Muscle layer of duodenum (tissue), 2 donors: ENCODE measurements around the gene ACOX3.
A peak's percentile ranks its signal among the peaks of the same experiment; 100 is the strongest.
"Not testable (repeated sequence)": the region's sequence is repeated elsewhere in the genome, so short reads cannot be mapped to it uniquely, and the experiment has no call there.

Source experiments
- H3K27ac ChIP-seq: one replicate; pipeline ENCODE4 v1.7.0; 2013; ENCODE audit warnings: mild to moderate bottlenecking, low read length
- H3K27me3 ChIP-seq: one replicate; pipeline ENCODE4 v1.7.0; 2013; ENCODE audit warnings: low read depth, mild to moderate bottlenecking, control low read depth, low read length
- H3K36me3 ChIP-seq, 2 donors: one replicate each; pipeline ENCODE4 v1.7.0; 2013; ENCODE audit warnings: low read length in 2 of 2, control low read depth in 1 of 2, mild to moderate bottlenecking in 1 of 2; ENCODE audit not compliant: insufficient read depth in 2 of 2, control insufficient read depth in 1 of 2
- H3K4me1 ChIP-seq, 2 donors: one replicate each; pipeline ENCODE4 v1.7.0; 2013; ENCODE audit warnings: low read length in 2 of 2, mild to moderate bottlenecking in 2 of 2, control low read depth in 1 of 2, moderate library complexity in 1 of 2; ENCODE audit not compliant: insufficient read depth in 2 of 2, control insufficient read depth in 1 of 2
- H3K4me3 ChIP-seq, 2 donors: one replicate each; pipeline ENCODE4 v1.7.0; 2013; ENCODE audit warnings: low read length in 2 of 2, low read depth in 1 of 2, mild to moderate bottlenecking in 1 of 2
- H3K9me3 ChIP-seq, 2 donors: one replicate each; pipeline ENCODE4 v1.7.0; 2013; ENCODE audit warnings: low read length in 2 of 2, control low read depth in 1 of 2, mild to moderate bottlenecking in 1 of 2; ENCODE audit not compliant: control insufficient read depth in 1 of 2
- donor health status: healthy.

ACOX3 gene

GRCh38 chr4:8440492-8441311, at the start of gene ACOX3, which contains the start of gene TRMT44:
TSS of gene ACOX3 (minus strand) at chr4:8440723. CDS start at chr4:8416521, 24,202 bp downstream.
TSS of gene TRMT44 (plus strand) at chr4:8440777. CDS start at chr4:8440823, 46 bp downstream.
- no peaks in the 10 kb centered on the region for H3K36me3 ChIP-seq
- peak within 1 kb of the TSS; percentile 96 to 99 for H3K4me3 ChIP-seq
- no peaks in the 10 kb centered on the region for H3K27me3 ChIP-seq
- peaks cover 13 to 58% of the 10 kb centered on the region in 2 donors for H3K4me1 ChIP-seq
- H3K9me3 ChIP-seq = no peaks in the 10 kb centered on the region
- H3K27ac ChIP-seq = peak within 1 kb of the TSS; percentile 95

DNA sequence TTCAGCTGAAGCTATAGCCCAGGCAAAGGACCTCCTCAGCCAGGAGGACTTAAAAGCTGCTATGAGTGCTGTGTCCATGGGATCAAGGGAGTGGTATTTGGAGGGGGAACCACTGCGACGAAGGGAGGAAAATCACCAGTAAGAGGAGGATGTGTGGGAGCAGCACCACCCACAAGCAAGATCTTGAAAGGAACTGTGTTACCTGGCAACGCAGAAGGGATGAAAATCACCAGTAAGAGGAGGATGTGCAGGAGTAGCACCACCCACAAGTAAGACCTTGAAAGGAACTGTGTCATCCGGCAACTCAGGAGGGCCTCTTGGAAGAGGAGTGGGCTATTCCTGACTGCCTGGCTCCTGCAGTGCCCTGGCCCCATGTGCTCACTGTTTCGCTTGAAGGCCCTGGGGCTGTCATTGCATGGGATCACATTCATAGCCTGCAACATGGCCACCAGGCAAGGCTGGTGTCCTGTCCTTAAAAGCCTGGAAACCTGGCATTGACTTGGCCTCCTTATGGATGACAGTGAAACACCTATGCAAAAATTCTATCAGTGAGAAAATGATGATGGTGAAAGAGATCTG, 48.4 kb upstream of the ACOX3 start:
- H3K4me1 ChIP-seq = no peaks in the 10 kb centered on the region
- no peaks in the 10 kb centered on the region for H3K36me3 ChIP-seq
- H3K4me3 ChIP-seq = no peak overlapping the region
- H3K27me3 ChIP-seq = no peaks in the 10 kb centered on the region
- H3K9me3 ChIP-seq = no peaks in the 10 kb centered on the region
- no peak overlapping the region for H3K27ac ChIP-seq

DNA sequence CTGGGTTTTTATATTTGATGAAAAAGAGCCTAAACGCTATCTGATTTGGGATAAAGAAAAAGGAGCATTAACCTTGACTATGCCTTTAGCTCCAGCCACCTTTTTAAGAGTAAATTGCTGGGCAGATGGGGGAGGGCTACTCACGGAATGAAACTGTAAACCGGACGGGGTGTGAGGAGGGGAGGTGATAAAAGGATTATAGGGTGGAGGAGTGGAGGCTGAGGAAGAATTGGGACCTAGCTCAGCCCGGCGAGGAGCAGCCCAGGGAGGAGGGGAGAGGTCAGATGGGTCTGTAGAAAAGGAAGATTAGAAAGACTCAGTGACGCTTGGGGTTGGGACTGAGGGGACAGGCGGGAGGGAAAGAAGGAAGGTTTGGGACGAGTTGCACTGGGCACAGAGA, 46.1 kb upstream of the ACOX3 start:
- not testable (repeated sequence) for H3K4me3 ChIP-seq, H3K27ac ChIP-seq, H3K27me3 ChIP-seq

DNA sequence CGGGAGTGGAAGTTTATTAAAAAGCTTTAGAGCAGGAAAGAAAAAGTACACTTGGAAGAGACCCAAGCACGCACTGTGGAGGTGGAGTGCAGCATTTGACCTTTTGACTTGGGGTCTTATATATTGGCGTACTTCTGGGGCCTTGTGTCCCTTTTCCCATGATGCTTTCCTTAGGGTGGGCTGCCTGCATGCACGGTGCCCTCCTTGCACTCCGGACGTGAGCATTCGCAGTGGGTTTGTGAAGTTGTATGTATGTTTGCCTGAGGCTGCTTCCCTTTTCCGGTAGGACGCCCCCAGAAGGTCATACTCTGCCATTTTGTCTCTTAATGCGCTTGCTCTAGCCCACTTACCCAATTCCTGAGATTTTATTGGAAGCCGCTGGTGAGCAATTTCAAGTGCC, 39.7 kb upstream of the ACOX3 start:
- no peak overlapping the region for H3K27ac ChIP-seq
- H3K9me3 ChIP-seq = no peaks in the 10 kb centered on the region
- peaks cover 15 to 25% of the 10 kb centered on the region in 2 donors for H3K36me3 ChIP-seq
- no peak overlapping the region for H3K4me3 ChIP-seq
- no peaks in the 10 kb centered on the region for H3K4me1 ChIP-seq
- H3K27me3 ChIP-seq = no peaks in the 10 kb centered on the region

More for the DNA sequence above, 46.1 kb upstream of the ACOX3 start:
- H3K4me1 ChIP-seq, H3K9me3 ChIP-seq, H3K36me3 ChIP-seq: not testable (repeated sequence)

DNA sequence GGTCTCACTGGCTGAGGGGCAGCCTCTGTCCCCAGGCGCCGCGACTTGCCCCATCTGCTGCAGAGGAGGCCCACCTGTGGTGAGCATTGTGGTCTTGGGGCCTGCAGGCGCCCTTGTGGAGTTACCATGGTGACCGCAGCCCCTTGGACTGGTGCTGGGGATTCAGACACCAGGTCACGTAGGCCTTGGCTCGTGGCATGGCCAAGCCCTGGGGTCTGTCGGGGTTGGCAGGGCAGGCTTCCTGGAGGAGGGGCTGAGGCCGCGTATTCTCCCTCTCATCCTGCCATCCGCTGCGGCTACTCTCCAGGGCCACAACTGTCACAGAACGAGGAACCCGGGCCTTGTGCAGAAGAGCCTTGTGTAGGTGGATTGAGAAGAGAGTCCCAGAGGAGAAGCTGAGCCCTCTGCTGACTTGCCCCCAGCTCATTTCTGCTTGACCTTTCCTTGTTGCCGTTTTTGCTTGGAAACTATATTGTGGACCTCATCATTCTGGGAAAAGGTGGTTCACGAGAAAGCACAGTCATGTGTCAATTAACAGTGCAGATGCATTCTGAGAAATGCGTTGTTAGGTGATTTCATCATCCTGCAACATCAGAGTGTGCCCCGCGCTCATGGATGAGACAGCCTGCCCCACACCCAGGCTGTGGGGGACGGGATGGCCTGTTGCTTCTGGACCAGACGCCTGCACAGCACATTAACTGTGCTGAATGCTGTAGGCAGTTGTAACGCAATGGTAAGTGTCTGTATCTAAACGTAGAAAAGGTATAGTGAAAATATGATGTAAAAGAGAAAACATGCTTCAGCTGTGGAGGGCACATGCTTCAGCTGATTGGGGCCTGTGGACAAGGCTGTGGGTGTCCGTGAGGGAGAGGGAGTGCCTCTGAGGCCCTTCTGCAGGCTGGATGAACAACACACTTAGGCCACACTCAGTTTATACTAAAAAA, 38.5 kb upstream of the ACOX3 start:
- no peaks in the 10 kb centered on the region for H3K27me3 ChIP-seq
- H3K27ac ChIP-seq = no peak overlapping the region
- H3K4me1 ChIP-seq = peaks cover 0 to under 1% of the 10 kb centered on the region in 2 donors
- no peaks in the 10 kb centered on the region for H3K9me3 ChIP-seq
- no peak overlapping the region for H3K4me3 ChIP-seq
- H3K36me3 ChIP-seq = peaks cover 15 to 25% of the 10 kb centered on the region in 2 donors

DNA sequence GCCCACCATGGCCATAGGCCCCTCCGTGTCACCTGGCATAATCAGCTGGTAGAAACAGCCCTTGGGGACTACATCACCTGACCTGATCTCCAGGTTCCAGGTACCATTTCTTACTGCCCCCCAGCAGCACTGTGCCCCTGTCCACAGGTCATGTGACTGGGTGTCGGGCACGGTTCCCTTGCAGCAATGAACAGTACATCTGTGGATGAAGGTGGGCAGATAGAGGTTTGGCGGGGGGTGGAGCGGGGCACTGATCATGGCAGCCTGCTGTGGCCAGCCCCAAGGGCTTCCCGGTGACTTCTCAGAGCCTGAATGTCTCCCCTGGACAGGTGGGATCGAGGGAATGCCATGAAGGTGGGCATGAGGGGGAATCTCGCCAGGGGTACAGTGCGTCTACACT, 37.8 kb upstream of the ACOX3 start:
- Histone ChIP-seq H3K4me1 (peaks cover under 1 to 8% of the 10 kb centered on the region in 2 donors), H3K36me3 (peaks cover 15 to 25% of the 10 kb centered on the region in 2 donors), H3K27ac (no peak overlapping the region), H3K9me3 (no peaks in the 10 kb centered on the region), H3K4me3 (no peak overlapping the region), H3K27me3 (no peaks in the 10 kb centered on the region)

- Histone ChIP-seq H3K27me3 (no peaks in the 10 kb centered on the region), H3K36me3 (peaks cover 15 to 25% of the 10 kb centered on the region in 2 donors), H3K27ac (no peak overlapping the region), H3K4me3 (no peak overlapping the region), H3K4me1 (peaks cover 7 to 15% of the 10 kb centered on the region in 2 donors), H3K9me3 (no peaks in the 10 kb centered on the region)
These were observed 37.2 kb upstream of the ACOX3 start for GRCh38 chr4:8477676-8478075.

GRCh38 chr4:8477095-8477635, 36.6 kb upstream of the ACOX3 start:
- peaks cover 15 to 25% of the 10 kb centered on the region in 2 donors for H3K36me3 ChIP-seq
- peaks cover 7 to 20% of the 10 kb centered on the region in 2 donors for H3K4me1 ChIP-seq
- H3K9me3 ChIP-seq = no peaks in the 10 kb centered on the region
- H3K27ac ChIP-seq = no peak overlapping the region
- H3K4me3 ChIP-seq = no peak overlapping the region
- no peaks in the 10 kb centered on the region for H3K27me3 ChIP-seq

DNA sequence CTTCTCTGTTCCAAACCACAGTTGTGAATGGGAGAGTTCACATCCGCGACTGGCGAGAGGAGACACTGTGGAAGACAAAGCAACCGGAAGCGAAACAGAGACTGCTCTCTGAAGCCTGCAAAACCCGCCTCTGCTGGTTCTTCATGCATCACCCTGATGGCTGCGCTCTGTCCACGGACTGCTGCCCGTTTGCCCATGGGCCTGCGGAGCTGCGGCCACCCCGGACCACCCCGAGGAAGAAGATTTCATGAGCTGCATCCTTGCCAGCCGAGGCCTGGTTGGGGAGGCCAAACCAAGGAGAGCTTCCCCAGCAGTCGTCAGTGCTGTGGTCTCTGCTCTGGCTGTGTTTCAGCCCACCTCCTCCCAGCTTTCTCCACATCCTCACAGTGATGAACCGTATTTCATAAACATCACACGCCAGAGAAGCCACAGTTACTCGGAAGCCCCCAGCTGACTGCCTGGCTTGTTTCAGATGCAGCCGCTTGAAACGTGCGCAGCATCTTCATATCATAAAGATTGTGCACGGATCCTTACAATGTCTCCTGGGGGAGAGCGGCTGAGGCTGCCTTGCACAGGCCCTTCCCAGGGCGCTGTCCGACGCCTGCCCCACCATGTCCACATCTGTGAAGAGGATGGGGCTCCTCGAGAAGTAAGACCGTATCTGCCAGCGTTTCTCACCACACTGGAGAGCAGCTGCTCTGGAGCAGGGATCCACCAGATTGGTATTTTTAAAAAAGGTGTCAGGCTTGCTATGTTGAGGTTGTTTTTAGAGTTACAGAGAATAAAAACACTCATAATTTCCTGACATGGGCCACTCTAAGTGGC, 35.4 kb upstream of the ACOX3 start:
- Histone ChIP-seq H3K4me1 (peaks cover 7 to 24% of the 10 kb centered on the region in 2 donors), H3K4me3 (no peak overlapping the region), H3K27me3 (no peaks in the 10 kb centered on the region), H3K9me3 (no peaks in the 10 kb centered on the region), H3K27ac (no peak overlapping the region), H3K36me3 (peaks cover 15 to 25% of the 10 kb centered on the region in 2 donors)

GRCh38 chr4:8474856-8475255, 34.3 kb upstream of the ACOX3 start:
- peaks cover 15 to 27% of the 10 kb centered on the region in 2 donors for H3K36me3 ChIP-seq
- H3K9me3 ChIP-seq = no peaks in the 10 kb centered on the region
- no peak overlapping the region for H3K27ac ChIP-seq

More at GRCh38 chr4:8474856-8475255, 34.3 kb upstream of the ACOX3 start:
- no peaks in the 10 kb centered on the region for H3K27me3 ChIP-seq
- H3K4me1 ChIP-seq = peaks cover 7 to 24% of the 10 kb centered on the region in 2 donors
- no peak overlapping the region for H3K4me3 ChIP-seq
